Stimulated activated naive CD8-positive, alpha-beta T cell treated with anti-CD3 and anti-CD28 coated beads, Interleukin-15, Interleukin-2, amounts not matched to agents 100 U/mL and 50 U/mL, for 24 hours (primary cell): ENCODE data around the gene GAS7.
"Not testable (repeated sequence)": the region's sequence is repeated elsewhere in the genome, so short reads cannot be mapped to it uniquely, and the experiment has no call there.

Experiments used
- ATAC-seq: fragments of 150-1000 bp; cut with Tn5 transposase; one replicate; pipeline ENCODE4 v1.10.0; 2021
- DNase-seq: peaks from one replicate; pipeline ENCODE4 v3.0.0; 2021

The GAS7 gene

GRCh38 chr17:9941305-9941704 lies 257.1 kb downstream of the GAS7 start:
- ATAC-seq (no peak), DNase-seq (no peak)

- DNase-seq, result no peak
- ATAC-seq, result no peak
These were observed 257.6 kb downstream of the GAS7 start for GRCh38 chr17:9940841-9941240.

- DNase-seq (no peak), ATAC-seq (no peak)
These were observed 259.6 kb downstream of the GAS7 start for GRCh38 chr17:9938764-9939163.

GRCh38 chr17:9937901-9938300 lies 260.5 kb downstream of the GAS7 start:
- no peak for DNase-seq
- no peak for ATAC-seq

- ATAC-seq (no peak), DNase-seq (no peak)
These were observed 261.1 kb downstream of the GAS7 start for GRCh38 chr17:9937241-9937761.

- DNase-seq (no peak), ATAC-seq (no peak)
These were observed 262.3 kb downstream of the GAS7 start for GRCh38 chr17:9936095-9936494.

GRCh38 chr17:9935408-9935807 lies 263.0 kb downstream of the GAS7 start:
- ATAC-seq (no peak), DNase-seq (no peak)

GRCh38 chr17:9934331-9934730 lies 264.1 kb downstream of the GAS7 start:
- ATAC-seq (no peak), DNase-seq (no peak)

GRCh38 chr17:9932491-9932890 lies 265.9 kb downstream of the GAS7 start:
- ATAC-seq, result no peak
- DNase-seq, result no peak

GRCh38 chr17:9931144-9931741 lies 267.2 kb downstream of the GAS7 start:
- DNase-seq, result no peak
- no peak for ATAC-seq

GRCh38 chr17:9929871-9930270 lies 268.5 kb downstream of the GAS7 start:
- ATAC-seq, result no peak

GRCh38 chr17:9928601-9929333 lies 269.6 kb downstream of the GAS7 start:
- no peak for ATAC-seq
- no peak for DNase-seq

More at GRCh38 chr17:9929871-9930270, 268.5 kb downstream of the GAS7 start:
- no peak for DNase-seq

- ATAC-seq (no peak), DNase-seq (no peak)
These were observed 272.1 kb downstream of the GAS7 start for GRCh38 chr17:9926150-9926804.

- DNase-seq (no peak), ATAC-seq (no peak)
These were observed 272.9 kb downstream of the GAS7 start for GRCh38 chr17:9925457-9925856.

- no peak for ATAC-seq
These were observed 273.6 kb downstream of the GAS7 start for GRCh38 chr17:9924735-9925191.

GRCh38 chr17:9922012-9922848 lies 276.2 kb downstream of the GAS7 start:
- DNase-seq (no peak), ATAC-seq (no peak)

More at GRCh38 chr17:9924735-9925191, 273.6 kb downstream of the GAS7 start:
- DNase-seq, result no peak

- not testable (repeated sequence) for DNase-seq, ATAC-seq
These were observed 277.2 kb downstream of the GAS7 start for GRCh38 chr17:9921216-9921615.

GRCh38 chr17:9918804-9919352 lies 279.5 kb downstream of the GAS7 start:
- DNase-seq (no peak), ATAC-seq (no peak)

- ATAC-seq, result no peak
- DNase-seq, result no peak
These were observed 280.1 kb downstream of the GAS7 start for GRCh38 chr17:9918352-9918751.

- ATAC-seq (no peak), DNase-seq (no peak)
These were observed 280.6 kb downstream of the GAS7 start for GRCh38 chr17:9917801-9918200.

- no peak for ATAC-seq
- DNase-seq, result no peak
These were observed 281.3 kb downstream of the GAS7 start for GRCh38 chr17:9917131-9917530.

- ATAC-seq, result no peak
- DNase-seq, result no peak
These were observed 282.3 kb downstream of the GAS7 start for GRCh38 chr17:9916108-9916507.
